K562 (cell line): ENCODE results near the gene HIVEP3.

Source experiments
- CREBBP ChIP-seq: IDR thresholded peaks from one replicate; pipeline ENCODE4 v1.6.1; 2012; ENCODE audit warnings: low read depth, mild to moderate bottlenecking, control low read depth, inconsistent platforms, low read length
- FOXM1 ChIP-seq, 2 experiments: fragments of 450-650 bp in 1 of 2; sonication (generic) in 1 of 2; formaldehyde crosslinking in 1 of 2; IDR thresholded peaks; 2 replicates each; pipeline versions ENCODE4 v1.6.1 to v1.9.0; 2017 to 2022; ENCODE audit warnings: low read depth in 2 of 2, mild to moderate bottlenecking in 2 of 2, missing genetic modification reagents in 1 of 2, moderate library complexity in 1 of 2
- PHF8 ChIP-seq: fragments of 200-600 bp; sonication (generic); IDR thresholded peaks from 2 replicates; pipeline ENCODE4 v1.6.1; 2012; ENCODE audit warnings: mixed run types, mild to moderate bottlenecking, inconsistent platforms, low read length, moderate library complexity, borderline replicate concordance
- ZNF165 ChIP-seq: fragments of 250-450 bp; sonication (Bioruptor Pico); IDR thresholded peaks from 2 replicates; pipeline ENCODE4 v1.4.0; 2020; ENCODE audit warnings: borderline replicate concordance
- TF ChIP-seq, protein P1 (sequence below), 3 experiments: IDR thresholded peaks in 2 of 3; conservative IDR thresholded peaks in 1 of 3; 2 replicates each; pipeline ENCODE4 v1.5.1; 2011 to 2012; ENCODE audit warnings: low read length in 3 of 3, mild to moderate bottlenecking in 3 of 3, control low read depth in 2 of 3, improper control_type of control experiment in 1 of 3, inconsistent platforms in 1 of 3, low read depth in 1 of 3, mixed read lengths in 1 of 3, moderate library complexity in 1 of 3; ENCODE audit not compliant: insufficient read depth in 2 of 3

- TF ChIP-seq FOXM1 (IDR thresholded peaks at IDR 0.05; ENCODE audit: low read depth) (no peak), FOXM1 (CRISPR knock-in tag; IDR thresholded peaks at IDR 0.05; ENCODE audit: low read depth) (no peak), CREBBP (no peak), PHF8 (no peak), ZNF165 (CRISPR knock-in tag) (no peak)
- TF ChIP-seq, protein P1, sequence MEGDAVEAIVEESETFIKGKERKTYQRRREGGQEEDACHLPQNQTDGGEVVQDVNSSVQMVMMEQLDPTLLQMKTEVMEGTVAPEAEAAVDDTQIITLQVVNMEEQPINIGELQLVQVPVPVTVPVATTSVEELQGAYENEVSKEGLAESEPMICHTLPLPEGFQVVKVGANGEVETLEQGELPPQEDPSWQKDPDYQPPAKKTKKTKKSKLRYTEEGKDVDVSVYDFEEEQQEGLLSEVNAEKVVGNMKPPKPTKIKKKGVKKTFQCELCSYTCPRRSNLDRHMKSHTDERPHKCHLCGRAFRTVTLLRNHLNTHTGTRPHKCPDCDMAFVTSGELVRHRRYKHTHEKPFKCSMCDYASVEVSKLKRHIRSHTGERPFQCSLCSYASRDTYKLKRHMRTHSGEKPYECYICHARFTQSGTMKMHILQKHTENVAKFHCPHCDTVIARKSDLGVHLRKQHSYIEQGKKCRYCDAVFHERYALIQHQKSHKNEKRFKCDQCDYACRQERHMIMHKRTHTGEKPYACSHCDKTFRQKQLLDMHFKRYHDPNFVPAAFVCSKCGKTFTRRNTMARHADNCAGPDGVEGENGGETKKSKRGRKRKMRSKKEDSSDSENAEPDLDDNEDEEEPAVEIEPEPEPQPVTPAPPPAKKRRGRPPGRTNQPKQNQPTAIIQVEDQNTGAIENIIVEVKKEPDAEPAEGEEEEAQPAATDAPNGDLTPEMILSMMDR (IDR thresholded peaks at IDR 0.05 in 2 of 3, conservative IDR thresholded peaks at IDR 0.05 in 1 of 3; ENCODE audit: insufficient read depth in 2 of 3, low read depth in 1 of 3, low read length in 3 of 3): no peak
Measured at GRCh38 chr1:41855713-41856112, 63.0 kb downstream of the HIVEP3 start.
